Tibial artery (tissue), 4 donors: ENCODE measurements around the gene AJM1.

Experiments
- DNase-seq, 2 donors: peaks; one replicate each; pipeline ENCODE4 v3.0.0-alpha.2; 2019
- H3K27ac ChIP-seq, 2 donors: fragments of 200-600 bp; sonication (generic) in 1 of 2; 1 replicate in 1 of 2; 2 replicates in 1 of 2; pipeline ENCODE4 v1.5.1; 2018 to 2019; ENCODE audit warnings: mild to moderate bottlenecking in 1 of 2
- H3K27me3 ChIP-seq, 2 donors: fragments of 200-600 bp; sonication (generic) in 1 of 2; one replicate each; pipeline versions ENCODE4 v1.5.1 to v1.6.0; 2016 to 2019
- H3K36me3 ChIP-seq, 3 donors: fragments of 200-600 bp; sonication (generic) in 2 of 3; one replicate each; pipeline ENCODE4 v1.5.1; 2016 to 2019; ENCODE audit warnings: mild to moderate bottlenecking in 2 of 3
- H3K4me1 ChIP-seq, 4 donors: fragments of 200-600 bp; sonication (generic) in 2 of 4; 1 replicate in 3 of 4; 2 replicates in 1 of 4; pipeline ENCODE4 v1.5.1; 2016 to 2019
- H3K4me3 ChIP-seq, 2 donors: fragments of 200-600 bp; sonication (generic) in 1 of 2; 1 replicate in 1 of 2; 2 replicates in 1 of 2; pipeline ENCODE4 v1.5.1; 2018 to 2019; ENCODE audit warnings: mild to moderate bottlenecking in 2 of 2
- H3K9me3 ChIP-seq, 3 donors: fragments of 200-600 bp; sonication (generic) in 1 of 3; one replicate each; pipeline ENCODE4 v1.5.1; 2016 to 2019
- CTCF ChIP-seq, 2 experiments: fragments of 200-600 bp in 1 of 2; fragments of 450-650 bp in 1 of 2; IDR thresholded peaks; one replicate each; pipeline ENCODE4 v1.5.1; 2017 to 2019; ENCODE audit warnings: antibody characterized with exemption in 2 of 2, mild to moderate bottlenecking in 1 of 2, moderate library complexity in 1 of 2
- intact Hi-C: fragments of 100-400 bp; cut with DNase I; formaldehyde crosslinking; loops from one replicate; pipeline ENCODE4 v1.15.0; 2023; ENCODE audit warnings: low total_unique reads

AJM1 gene

GRCh38 chr9:136856541-136857141, 14.4 kb downstream of the AJM1 start:
- peak in 1 of 2 donors; percentile 64 for DNase-seq
- Histone ChIP-seq H3K4me3 (no peak overlapping the region), H3K27ac (no peak overlapping the region), H3K36me3 (peaks cover 1 to 19% (median 9%) of the 10 kb centered on the region in 3 donors), H3K9me3 (no peaks in the 10 kb centered on the region), H3K4me1 (peaks cover 0 to 30% (median 17%) of the 10 kb centered on the region in 4 donors), H3K27me3 (no peaks in the 10 kb centered on the region)
- no peak for TF ChIP-seq CTCF (IDR thresholded peaks at IDR 0.05)
- intact Hi-C loops, result no loop called here

- Histone ChIP-seq H3K36me3 (peaks cover 4 to 22% (median 14%) of the 10 kb centered on the region in 3 donors), H3K4me1 (peaks cover 0 to 30% (median 17%) of the 10 kb centered on the region in 4 donors), H3K27me3 (no peaks in the 10 kb centered on the region), H3K27ac (no peak overlapping the region), H3K9me3 (no peaks in the 10 kb centered on the region), H3K4me3 (no peak overlapping the region)
- peak in 1 of 2 donors; percentile 62 for DNase-seq
- intact Hi-C loops, result no loop called here
- no peak for TF ChIP-seq CTCF (IDR thresholded peaks at IDR 0.05)
Observed at GRCh38 chr9:136857166-136857565, 14.9 kb downstream of the AJM1 start.

GRCh38 chr9:136857581-136858412, 15.5 kb downstream of the AJM1 start:
- H3K27me3 ChIP-seq, result no peaks in the 10 kb centered on the region
- H3K4me3 ChIP-seq, result no peak overlapping the region
- TF ChIP-seq CTCF (IDR thresholded peaks at IDR 0.05), result no peak
- H3K4me1 ChIP-seq, result peaks cover 0 to 30% (median 17%) of the 10 kb centered on the region in 4 donors
- H3K27ac ChIP-seq, result no peak overlapping the region
- no peak for DNase-seq
- H3K9me3 ChIP-seq, result no peaks in the 10 kb centered on the region
- peaks cover 10 to 29% (median 20%) of the 10 kb centered on the region in 3 donors for H3K36me3 ChIP-seq
- intact Hi-C loops, result no loop called here

- Histone ChIP-seq H3K27me3 (no peaks in the 10 kb centered on the region), H3K9me3 (no peaks in the 10 kb centered on the region), H3K4me1 (peaks cover 0 to 34% (median 17%) of the 10 kb centered on the region in 4 donors), H3K4me3 (no peak overlapping the region), H3K27ac (peak overlapping the region in 1 of 2 donors; percentile 63), H3K36me3 (peaks cover 17 to 35% (median 27%) of the 10 kb centered on the region in 3 donors)
- intact Hi-C loops, result no loop called here
- TF ChIP-seq CTCF (IDR thresholded peaks at IDR 0.05), result no peak
- no peak for DNase-seq
Observed at GRCh38 chr9:136858452-136858843, 16.2 kb downstream of the AJM1 start.

GRCh38 chr9:136858844-136859757, 16.8 kb downstream of the AJM1 start:
- Histone ChIP-seq H3K27ac (peak overlapping the region in 1 of 2 donors; percentile 63), H3K9me3 (no peaks in the 10 kb centered on the region), H3K4me1 (peaks cover 0 to 40% (median 23%) of the 10 kb centered on the region in 4 donors), H3K36me3 (peaks cover 20 to 41% (median 30%) of the 10 kb centered on the region in 3 donors), H3K27me3 (no peaks in the 10 kb centered on the region), H3K4me3 (no peak overlapping the region)
- no peak for TF ChIP-seq CTCF (IDR thresholded peaks at IDR 0.05)
- intact Hi-C loops, result no loop called here
- DNase-seq, result peak in 1 of 2 donors; percentile 86
